ENCODE data around the gene CDH26.

DNA sequence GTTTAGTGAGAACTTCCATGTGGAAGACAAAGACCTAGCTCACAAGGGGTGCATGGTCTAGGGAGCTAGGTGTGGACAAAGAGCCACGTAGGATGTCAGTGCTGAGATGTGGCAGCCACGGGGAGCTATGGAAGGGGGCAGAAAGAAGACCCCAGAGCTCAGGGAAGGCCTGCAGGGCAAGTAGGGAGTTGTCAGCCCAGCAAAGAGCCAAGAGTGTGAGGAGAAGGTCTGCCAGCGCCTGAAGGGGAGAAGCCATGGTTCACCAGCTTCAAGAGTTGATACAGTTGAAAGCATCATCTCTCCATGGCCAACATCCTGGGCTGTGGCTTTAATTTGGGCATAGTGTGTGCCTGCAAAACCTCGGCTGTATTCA is 95.6 kb downstream of the CDH26 start:
- TF ChIP-seq, protein P1, sequence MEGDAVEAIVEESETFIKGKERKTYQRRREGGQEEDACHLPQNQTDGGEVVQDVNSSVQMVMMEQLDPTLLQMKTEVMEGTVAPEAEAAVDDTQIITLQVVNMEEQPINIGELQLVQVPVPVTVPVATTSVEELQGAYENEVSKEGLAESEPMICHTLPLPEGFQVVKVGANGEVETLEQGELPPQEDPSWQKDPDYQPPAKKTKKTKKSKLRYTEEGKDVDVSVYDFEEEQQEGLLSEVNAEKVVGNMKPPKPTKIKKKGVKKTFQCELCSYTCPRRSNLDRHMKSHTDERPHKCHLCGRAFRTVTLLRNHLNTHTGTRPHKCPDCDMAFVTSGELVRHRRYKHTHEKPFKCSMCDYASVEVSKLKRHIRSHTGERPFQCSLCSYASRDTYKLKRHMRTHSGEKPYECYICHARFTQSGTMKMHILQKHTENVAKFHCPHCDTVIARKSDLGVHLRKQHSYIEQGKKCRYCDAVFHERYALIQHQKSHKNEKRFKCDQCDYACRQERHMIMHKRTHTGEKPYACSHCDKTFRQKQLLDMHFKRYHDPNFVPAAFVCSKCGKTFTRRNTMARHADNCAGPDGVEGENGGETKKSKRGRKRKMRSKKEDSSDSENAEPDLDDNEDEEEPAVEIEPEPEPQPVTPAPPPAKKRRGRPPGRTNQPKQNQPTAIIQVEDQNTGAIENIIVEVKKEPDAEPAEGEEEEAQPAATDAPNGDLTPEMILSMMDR (IDR thresholded peaks at IDR 0.05), result no peak
- TF ChIP-seq EP300 (IDR thresholded peaks at IDR 0.05), result no peak

All from ovary (tissue), 3 donors.